ENCODE data around the gene ADAMTSL2. TPM values are rescaled to one million over a fixed set of nuclear protein-coding genes. Genes with fewer than 3 reads are reported as not detected.

ADAMTSL2 gene
- total RNA-seq, 1 donor from 2014 or later = 17.4 TPM

DNA sequence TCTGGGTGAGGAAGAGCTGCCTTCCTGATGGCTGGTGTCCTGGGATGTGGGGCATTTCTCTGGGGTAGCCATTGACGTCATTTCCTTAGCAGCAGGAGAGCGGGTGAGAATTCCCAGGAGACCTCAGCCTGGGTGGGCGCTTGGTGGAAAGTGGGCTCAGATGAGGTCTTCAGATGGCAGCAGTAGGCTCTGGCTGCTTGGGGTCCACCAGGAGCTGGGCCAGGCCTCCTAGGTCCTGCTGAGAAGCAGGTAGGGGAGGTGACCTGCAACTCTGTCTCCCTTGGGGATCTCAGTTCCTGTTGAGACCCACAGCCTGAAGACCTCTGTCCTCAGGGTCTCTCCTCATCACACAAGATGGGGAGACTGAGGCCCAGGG is 43.2 kb downstream of the ADAMTSL2 start:
- Histone ChIP-seq H3K9me3 (no peaks in the 10 kb centered on the region), H3K27ac (no peak overlapping the region), H3K4me3 (no peak overlapping the region), H3K36me3 (no peaks in the 10 kb centered on the region), H3K27me3 (peaks cover 8% of the 10 kb centered on the region), H3K4me1 (peaks cover 19% of the 10 kb centered on the region)
- TF ChIP-seq, protein P1, sequence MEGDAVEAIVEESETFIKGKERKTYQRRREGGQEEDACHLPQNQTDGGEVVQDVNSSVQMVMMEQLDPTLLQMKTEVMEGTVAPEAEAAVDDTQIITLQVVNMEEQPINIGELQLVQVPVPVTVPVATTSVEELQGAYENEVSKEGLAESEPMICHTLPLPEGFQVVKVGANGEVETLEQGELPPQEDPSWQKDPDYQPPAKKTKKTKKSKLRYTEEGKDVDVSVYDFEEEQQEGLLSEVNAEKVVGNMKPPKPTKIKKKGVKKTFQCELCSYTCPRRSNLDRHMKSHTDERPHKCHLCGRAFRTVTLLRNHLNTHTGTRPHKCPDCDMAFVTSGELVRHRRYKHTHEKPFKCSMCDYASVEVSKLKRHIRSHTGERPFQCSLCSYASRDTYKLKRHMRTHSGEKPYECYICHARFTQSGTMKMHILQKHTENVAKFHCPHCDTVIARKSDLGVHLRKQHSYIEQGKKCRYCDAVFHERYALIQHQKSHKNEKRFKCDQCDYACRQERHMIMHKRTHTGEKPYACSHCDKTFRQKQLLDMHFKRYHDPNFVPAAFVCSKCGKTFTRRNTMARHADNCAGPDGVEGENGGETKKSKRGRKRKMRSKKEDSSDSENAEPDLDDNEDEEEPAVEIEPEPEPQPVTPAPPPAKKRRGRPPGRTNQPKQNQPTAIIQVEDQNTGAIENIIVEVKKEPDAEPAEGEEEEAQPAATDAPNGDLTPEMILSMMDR (IDR thresholded peaks at IDR 0.05) = no peak
- DNase-seq = no peak
- no peak for ATAC-seq
- intact Hi-C loops (cut with DNase I) = no loop called here

DNA sequence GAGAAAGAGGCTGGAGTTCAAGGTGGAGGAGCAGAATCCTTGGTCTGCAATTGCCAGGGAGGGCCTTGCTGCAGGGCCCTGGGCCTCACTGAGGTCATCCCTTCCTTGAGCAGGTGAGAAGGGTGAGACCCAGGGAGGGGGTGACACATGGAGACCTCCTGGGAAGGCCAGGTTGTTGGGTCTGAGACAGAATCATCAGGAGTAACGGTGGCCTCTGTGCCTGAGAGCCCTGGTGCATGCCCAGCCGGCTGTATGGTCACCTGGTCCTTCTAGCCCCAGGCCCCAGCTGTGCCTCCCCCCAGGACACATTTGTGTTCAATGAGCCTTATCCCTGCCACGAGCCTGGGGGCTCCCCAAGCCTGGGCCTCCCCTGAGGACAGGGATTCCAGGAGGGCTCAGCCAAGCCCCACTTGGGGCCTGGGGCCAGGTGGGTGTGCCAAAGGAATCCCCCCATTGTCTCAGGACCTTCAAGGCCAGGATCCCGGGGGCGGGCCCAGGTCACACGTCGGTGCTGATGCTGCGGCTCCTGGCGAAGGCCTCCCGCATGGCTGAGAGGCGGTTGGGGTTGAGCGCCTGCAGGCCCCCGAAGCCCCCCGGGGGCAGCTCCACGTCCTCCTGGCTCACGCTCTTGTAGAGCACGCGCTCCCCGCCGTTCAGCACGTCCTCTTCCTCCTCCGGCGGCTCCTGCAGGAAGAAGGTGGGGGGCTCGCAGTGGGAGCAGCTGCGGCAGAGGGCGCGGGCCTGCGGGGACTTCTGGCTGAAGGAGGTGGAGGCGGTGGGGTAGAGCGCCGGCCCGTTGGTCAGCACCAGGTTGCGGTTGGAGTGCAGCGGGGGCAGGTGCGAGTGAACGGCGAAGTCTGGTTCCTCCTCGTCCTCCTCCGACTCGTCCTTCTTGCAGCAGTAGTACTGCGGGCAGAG is 44.3 kb downstream of the ADAMTSL2 start:
- Histone ChIP-seq H3K27me3 (peaks cover 8% of the 10 kb centered on the region), H3K36me3 (no peaks in the 10 kb centered on the region), H3K4me3 (no peak overlapping the region), H3K27ac (no peak overlapping the region), H3K9me3 (no peaks in the 10 kb centered on the region), H3K4me1 (peaks cover 20% of the 10 kb centered on the region)
- DNase-seq (no peak), ATAC-seq (no peak)
- TF ChIP-seq, protein P1 (IDR thresholded peaks at IDR 0.05) = no peak
- intact Hi-C loops (cut with DNase I) = no loop called here

DNA sequence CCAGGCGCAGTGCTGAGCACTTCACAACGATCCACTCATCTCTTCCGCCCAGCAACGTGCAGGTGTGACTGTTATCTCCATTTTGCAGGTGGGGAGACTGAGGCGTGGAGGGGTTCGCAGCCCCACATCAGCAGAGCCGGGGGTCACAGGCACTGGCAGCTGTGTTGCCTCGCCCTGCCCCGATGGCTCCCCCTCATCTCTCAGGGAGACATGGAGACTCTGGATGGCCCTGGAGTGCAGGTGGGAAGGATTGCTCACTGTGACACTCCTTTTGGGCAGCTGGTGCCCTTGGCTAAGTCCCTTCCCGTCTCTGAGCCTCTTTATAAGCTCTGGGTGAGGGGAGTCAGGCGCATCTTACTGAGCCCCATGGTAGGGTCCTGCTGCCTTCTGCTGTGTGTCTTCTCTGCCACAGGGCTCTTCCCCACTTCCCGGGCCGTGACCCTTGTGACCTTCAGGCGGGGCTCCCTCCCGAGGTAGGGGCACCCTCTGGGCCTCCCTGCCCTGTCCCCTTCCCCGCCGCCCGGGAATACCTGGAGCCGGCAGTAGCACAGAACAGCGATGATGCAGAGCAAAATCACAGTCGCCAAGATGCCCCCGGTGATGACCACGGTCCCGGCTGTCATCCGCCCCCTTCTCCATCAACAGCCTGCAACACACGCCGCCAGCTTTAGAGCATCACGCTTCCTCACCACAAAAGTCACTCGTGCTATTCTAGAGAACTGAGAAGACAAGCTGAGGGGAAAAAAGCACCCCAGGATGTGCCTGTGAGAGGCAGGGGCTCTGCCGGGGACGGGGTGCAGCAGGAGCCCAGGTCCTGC is 45.3 kb downstream of the ADAMTSL2 start:
- Histone ChIP-seq H3K4me3 (no peak overlapping the region), H3K36me3 (no peaks in the 10 kb centered on the region), H3K9me3 (no peaks in the 10 kb centered on the region), H3K27me3 (peaks cover 16% of the 10 kb centered on the region), H3K4me1 (peaks cover 25% of the 10 kb centered on the region), H3K27ac (no peak overlapping the region)
- TF ChIP-seq, protein P1 (IDR thresholded peaks at IDR 0.05) = no peak
- DNase-seq = no peak
- ATAC-seq = no peak
- intact Hi-C loops (cut with DNase I) = no loop called here

DNA sequence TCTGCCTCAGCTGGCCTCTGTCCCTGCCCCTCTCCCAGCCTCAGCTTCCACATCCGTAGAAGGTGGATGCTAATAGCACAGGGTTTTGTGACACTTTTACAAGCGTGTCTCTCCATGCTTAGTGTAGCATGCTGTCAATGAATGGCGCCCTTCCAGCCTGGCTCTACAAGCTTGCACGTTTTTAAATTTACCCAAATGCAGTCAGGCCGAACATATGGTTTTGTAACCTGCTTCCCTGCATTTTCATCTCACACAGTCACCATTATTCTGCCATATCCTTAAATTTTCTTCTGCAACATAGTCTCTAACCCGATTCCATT is 45.9 kb downstream of the ADAMTSL2 start:
- TF ChIP-seq, protein P1 (IDR thresholded peaks at IDR 0.05) = no peak
- intact Hi-C loops (cut with DNase I) = no loop called here
- Histone ChIP-seq H3K27ac (no peak overlapping the region), H3K4me3 (no peak overlapping the region), H3K4me1 (peaks cover 27% of the 10 kb centered on the region), H3K9me3 (no peaks in the 10 kb centered on the region), H3K36me3 (no peaks in the 10 kb centered on the region), H3K27me3 (peaks cover 19% of the 10 kb centered on the region)
- DNase-seq (no peak), ATAC-seq (no peak)

DNA sequence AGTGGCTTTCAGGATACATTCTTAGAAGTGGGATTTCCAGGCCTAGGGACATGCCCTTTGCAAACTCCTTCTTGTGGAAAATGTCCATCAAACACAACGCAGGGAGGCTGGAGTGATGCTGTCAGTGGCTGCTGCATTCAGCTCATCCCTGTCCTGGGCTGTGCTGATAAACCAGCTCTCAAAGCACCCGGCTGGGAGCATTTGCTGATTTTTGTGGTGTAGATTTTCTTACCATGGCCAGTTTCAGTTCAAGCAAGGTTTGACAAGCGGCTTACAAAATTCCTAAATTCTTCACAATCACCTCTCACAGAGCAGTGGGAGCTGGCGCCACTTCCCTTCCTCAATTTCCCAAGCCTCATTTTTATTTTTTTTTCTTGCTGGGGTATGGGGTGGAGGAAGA is 46.5 kb downstream of the ADAMTSL2 start:
- intact Hi-C loops (cut with DNase I) = no loop called here
- TF ChIP-seq, protein P1 (IDR thresholded peaks at IDR 0.05) = no peak
- peaks cover 25% of the 10 kb centered on the region for H3K27me3 ChIP-seq
- H3K4me1 ChIP-seq = peaks cover 27% of the 10 kb centered on the region
- DNase-seq = no peak
- no peaks in the 10 kb centered on the region for H3K9me3 ChIP-seq
- no peak overlapping the region for H3K4me3 ChIP-seq
- ATAC-seq = no peak
- H3K36me3 ChIP-seq = no peaks in the 10 kb centered on the region
- H3K27ac ChIP-seq = no peak overlapping the region

Measured in upper lobe of right lung (tissue), 1 donor.